ENCODE data around the gene ZMIZ1.

DNA sequence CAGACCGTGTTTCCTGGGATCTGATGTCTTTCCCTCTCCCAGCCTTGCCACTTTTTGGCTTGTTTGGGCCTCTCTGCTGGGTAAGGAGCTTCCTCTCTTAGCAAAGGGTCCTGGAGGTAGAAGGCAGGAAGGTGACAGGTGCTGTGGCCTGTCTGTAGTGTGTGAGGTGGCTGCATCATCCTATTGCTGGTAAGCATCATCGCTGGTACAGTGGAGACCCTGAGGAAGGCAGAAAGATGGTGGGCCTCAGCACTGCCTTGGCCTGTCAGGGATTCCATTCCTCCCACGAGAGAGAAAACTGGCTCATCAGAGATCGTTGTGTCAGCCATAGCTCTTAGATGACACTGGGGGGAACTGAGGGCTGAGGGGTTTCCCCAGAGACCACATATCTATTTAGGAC lies 46.5 kb downstream of the ZMIZ1 start:
- TF ChIP-seq, protein P1, sequence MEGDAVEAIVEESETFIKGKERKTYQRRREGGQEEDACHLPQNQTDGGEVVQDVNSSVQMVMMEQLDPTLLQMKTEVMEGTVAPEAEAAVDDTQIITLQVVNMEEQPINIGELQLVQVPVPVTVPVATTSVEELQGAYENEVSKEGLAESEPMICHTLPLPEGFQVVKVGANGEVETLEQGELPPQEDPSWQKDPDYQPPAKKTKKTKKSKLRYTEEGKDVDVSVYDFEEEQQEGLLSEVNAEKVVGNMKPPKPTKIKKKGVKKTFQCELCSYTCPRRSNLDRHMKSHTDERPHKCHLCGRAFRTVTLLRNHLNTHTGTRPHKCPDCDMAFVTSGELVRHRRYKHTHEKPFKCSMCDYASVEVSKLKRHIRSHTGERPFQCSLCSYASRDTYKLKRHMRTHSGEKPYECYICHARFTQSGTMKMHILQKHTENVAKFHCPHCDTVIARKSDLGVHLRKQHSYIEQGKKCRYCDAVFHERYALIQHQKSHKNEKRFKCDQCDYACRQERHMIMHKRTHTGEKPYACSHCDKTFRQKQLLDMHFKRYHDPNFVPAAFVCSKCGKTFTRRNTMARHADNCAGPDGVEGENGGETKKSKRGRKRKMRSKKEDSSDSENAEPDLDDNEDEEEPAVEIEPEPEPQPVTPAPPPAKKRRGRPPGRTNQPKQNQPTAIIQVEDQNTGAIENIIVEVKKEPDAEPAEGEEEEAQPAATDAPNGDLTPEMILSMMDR (IDR thresholded peaks at IDR 0.05), result no peak
- TF ChIP-seq ZFX (IDR thresholded peaks at IDR 0.05; ENCODE audit: borderline replicate concordance), result no peak
